Retinal pigment epithelial cell (primary cell): ENCODE results near the gene PORCN.

Experiments used
- DNase-seq: peaks from one replicate; pipeline ENCODE4 v3.0.0-alpha.2; 2010; ENCODE audit warnings: low read depth
- H3K4me3 ChIP-seq: 2 replicates; pipeline ENCODE4 v1.5.1; 2011; ENCODE audit warnings: mild to moderate bottlenecking, low read length, control low read depth, moderate library complexity
- TF ChIP-seq, protein P1 (sequence below): conservative IDR thresholded peaks from 2 replicates; pipeline ENCODE4 v1.5.1; 2011; ENCODE audit warnings: low read depth, low read length, control low read depth, inconsistent platforms

The PORCN gene

DNA sequence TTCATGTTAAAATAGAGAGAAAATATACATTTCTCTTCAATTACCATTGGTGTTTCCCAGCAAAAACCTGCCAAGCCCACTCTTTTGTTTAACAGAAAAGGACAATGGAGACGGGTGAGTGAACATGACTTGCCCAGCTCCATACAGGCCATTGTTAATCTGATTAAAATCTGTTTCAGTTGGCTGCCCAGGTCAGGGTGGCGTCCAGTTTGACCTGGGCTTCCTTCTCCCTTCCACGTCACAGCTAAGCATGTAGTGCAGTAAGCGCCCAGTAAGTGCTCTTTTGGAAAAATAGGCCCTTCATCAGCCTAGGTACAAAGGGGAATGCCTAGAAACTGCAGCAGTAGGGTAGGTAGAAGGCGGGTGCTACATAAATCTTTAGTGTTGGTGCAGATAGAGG, 1.5 kb upstream of the PORCN start:
- TF ChIP-seq, protein P1, sequence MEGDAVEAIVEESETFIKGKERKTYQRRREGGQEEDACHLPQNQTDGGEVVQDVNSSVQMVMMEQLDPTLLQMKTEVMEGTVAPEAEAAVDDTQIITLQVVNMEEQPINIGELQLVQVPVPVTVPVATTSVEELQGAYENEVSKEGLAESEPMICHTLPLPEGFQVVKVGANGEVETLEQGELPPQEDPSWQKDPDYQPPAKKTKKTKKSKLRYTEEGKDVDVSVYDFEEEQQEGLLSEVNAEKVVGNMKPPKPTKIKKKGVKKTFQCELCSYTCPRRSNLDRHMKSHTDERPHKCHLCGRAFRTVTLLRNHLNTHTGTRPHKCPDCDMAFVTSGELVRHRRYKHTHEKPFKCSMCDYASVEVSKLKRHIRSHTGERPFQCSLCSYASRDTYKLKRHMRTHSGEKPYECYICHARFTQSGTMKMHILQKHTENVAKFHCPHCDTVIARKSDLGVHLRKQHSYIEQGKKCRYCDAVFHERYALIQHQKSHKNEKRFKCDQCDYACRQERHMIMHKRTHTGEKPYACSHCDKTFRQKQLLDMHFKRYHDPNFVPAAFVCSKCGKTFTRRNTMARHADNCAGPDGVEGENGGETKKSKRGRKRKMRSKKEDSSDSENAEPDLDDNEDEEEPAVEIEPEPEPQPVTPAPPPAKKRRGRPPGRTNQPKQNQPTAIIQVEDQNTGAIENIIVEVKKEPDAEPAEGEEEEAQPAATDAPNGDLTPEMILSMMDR = no peak
- no peak for DNase-seq
- H3K4me3 ChIP-seq = no peak overlapping the region

DNA sequence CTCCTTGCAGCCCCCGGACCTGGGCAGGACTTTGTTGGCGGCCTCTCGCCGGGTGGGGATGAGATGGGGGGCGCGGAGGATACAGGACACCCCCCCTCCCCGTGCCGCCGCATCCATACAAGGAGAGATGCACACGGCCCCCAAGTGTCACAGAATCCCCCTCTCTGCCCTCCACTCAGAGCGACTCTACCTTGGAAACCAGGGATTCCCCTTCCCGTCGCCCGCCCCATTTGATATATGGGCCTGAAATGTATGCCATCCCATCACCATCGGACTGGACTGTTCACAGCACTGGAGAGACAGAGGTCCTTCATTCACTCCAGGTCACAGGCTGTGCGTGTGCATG, 426 bp downstream of the PORCN start:
- TF ChIP-seq, protein P1 = no peak
- H3K4me3 ChIP-seq = peak overlapping the region; percentile 71
- DNase-seq = no peak

DNA sequence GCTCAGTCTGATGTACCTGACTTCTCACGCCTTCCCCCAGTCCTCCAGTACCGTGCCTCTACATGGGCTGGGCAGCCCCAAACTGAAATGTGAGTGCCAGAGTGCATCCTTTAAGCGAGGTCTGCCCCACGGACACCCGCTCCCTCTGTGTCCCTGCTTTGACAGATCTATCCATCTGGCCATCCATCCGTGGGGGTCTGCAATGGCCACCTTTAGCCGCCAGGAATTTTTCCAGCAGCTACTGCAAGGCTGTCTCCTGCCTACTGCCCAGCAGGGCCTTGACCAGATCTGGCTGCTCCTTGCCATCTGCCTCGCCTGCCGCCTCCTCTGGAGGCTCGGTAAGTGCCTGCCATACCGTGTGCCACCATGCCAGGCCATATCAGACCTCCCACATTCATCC, 827 bp downstream of the PORCN start:
- no peak for DNase-seq
- peak overlapping the region; percentile 71 for H3K4me3 ChIP-seq
- TF ChIP-seq, protein P1 = no peak

DNA sequence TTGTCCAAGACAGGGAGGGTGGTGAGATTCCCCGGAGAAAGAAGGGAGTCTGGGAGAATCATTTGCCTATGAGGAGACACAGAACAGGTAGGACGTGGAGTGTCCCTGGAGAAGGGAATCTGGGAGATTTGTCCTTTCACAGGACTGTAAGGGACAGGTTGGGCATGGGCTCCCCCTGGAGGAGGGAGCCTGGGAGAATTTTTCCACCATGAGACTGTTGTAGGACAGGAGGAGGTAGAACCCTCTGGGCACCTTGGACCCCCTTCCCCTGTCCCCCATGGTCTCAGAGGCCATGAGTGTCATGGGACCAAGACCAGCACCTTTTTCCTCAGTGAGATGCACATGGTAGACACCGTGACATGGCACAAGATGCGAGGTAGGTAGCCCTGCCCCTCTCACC, 2.8 kb downstream of the PORCN start:
- no peak overlapping the region for H3K4me3 ChIP-seq
- DNase-seq = no peak
- TF ChIP-seq, protein P1 = peak; percentile 59

DNA sequence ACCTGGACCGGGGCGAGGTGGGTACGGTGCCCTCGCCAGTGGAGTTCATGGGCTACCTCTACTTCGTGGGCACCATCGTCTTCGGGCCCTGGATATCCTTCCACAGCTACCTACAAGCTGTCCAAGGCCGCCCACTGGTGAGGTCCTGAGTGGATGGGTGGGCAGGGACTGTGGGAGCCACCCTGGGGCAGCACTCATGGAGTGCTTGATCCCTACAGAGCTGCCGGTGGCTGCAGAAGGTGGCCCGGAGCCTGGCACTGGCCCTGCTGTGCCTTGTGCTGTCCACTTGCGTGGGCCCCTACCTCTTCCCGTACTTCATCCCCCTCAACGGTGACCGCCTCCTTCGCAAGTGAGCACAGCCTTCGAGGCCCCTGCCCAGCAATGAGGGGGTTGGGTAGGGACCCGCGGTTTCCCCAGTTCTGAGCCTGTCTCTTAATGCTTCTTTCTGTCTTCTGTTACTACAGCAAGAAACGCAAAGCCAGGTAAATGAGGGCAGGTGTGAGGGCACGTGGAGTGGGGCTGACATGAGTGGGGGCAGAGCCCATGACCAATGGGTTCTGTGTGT, 3.7 kb downstream of the PORCN start:
- no peak overlapping the region for H3K4me3 ChIP-seq
- no peak for DNase-seq

DNA sequence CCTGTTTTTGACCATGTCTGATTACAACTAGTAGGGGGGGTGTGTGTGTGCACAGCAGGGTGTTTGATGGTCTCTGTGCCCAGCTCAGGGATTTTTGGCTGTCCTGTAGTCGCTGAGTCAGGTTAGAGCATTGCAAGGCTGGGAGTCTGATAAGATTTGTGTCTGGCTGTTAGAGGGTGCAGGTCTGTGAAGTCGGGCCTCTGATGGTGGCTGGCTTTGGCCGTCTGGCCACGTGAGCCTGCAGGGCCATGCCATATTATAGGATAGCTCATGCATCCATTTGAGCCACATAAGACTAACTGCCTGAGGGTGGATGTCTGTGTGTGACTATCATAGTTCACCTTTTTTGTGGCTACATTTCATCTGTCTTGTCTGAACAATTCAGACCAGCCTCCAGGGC, 4.9 kb downstream of the PORCN start:
- DNase-seq = no peak
- TF ChIP-seq, protein P1 = no peak
- H3K4me3 ChIP-seq = no peak overlapping the region

More for the DNA sequence above, 3.7 kb downstream of the PORCN start:
- TF ChIP-seq, protein P1 = no peak

DNA sequence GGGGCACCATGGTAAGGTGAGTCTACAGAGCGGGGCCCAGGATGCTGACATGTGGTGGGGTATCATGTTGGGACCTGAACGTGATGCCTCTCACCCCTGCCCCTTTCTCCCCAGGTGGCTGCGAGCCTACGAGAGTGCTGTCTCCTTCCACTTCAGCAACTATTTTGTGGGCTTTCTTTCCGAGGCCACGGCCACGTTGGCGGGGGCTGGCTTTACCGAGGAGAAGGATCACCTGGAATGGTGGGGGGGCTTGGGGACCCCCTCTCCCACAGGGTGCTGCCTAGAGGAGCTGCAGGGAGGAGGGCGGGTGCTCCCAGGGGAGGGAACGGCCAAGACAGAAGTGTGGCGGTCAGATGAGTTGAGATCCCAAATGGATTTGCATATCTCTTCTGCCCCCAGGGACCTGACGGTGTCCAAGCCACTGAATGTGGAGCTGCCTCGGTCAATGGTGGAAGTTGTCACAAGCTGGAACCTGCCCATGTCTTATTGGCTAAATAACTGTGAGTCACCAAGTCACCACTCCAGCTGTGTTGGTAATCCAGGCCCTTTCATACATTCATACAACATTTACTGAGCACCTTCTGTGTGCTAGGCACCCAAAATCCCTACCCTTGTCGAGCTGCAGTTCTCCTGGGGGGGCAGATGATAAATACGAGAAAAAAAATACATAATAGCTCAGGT, 5.5 kb downstream of the PORCN start:
- DNase-seq = no peak
- TF ChIP-seq, protein P1 = no peak
- no peak overlapping the region for H3K4me3 ChIP-seq
